Thoracic aorta (tissue), 2 donors: ENCODE results near the gene TRRAP. TPM values are rescaled to one million over a fixed set of nuclear protein-coding genes. Genes with fewer than 3 reads are reported as not detected.
"Not testable (repeated sequence)": the region's sequence is repeated elsewhere in the genome, so short reads cannot be mapped to it uniquely, and the experiment has no call there.

Source experiments
- ATAC-seq: fragments of 150-250 bp; one replicate; pipeline ENCODE4 v1.8.0; 2017; ENCODE audit warnings: low read depth; ENCODE audit not compliant: insufficient number of reproducible peaks, low FRiP score
- DNase-seq: peaks from one replicate; pipeline ENCODE4 v3.0.0-alpha.2; 2020; ENCODE audit warnings: low spot score
- H3K27ac ChIP-seq, 2 donors: fragments of 200-600 bp; sonication (generic); 1 replicate in 1 of 2; 2 replicates in 1 of 2; pipeline ENCODE4 v1.5.1; 2016; ENCODE audit warnings: mild to moderate bottlenecking in 2 of 2, moderate library complexity in 2 of 2
- H3K27me3 ChIP-seq: fragments of 200-600 bp; sonication (generic); replicated peaks from 2 replicates; pipeline ENCODE4 v1.6.0; 2016; ENCODE audit warnings: mild to moderate bottlenecking; ENCODE audit not compliant: insufficient read depth
- H3K36me3 ChIP-seq: fragments of 200-600 bp; sonication (generic); one replicate; pipeline ENCODE4 v1.5.1; 2016
- H3K4me1 ChIP-seq, 2 donors: fragments of 200-600 bp; sonication (generic); 1 replicate in 1 of 2; 2 replicates in 1 of 2; pipeline versions ENCODE4 v1.5.1 to v1.6.0; 2016; ENCODE audit warnings: low read depth in 2 of 2, mild to moderate bottlenecking in 1 of 2; ENCODE audit not compliant: control insufficient read depth in 1 of 2
- H3K4me3 ChIP-seq: fragments of 200-600 bp; sonication (generic); 2 replicates; pipeline ENCODE4 v1.5.1; 2016; ENCODE audit warnings: mild to moderate bottlenecking
- H3K9me3 ChIP-seq: fragments of 200-600 bp; sonication (generic); 2 replicates; pipeline ENCODE4 v1.5.1; 2016
- CTCF ChIP-seq: fragments of 200-600 bp; sonication (generic); IDR thresholded peaks from one replicate; pipeline ENCODE4 v1.5.1; 2019; ENCODE audit warnings: antibody characterized with exemption
- total RNA-seq, 2 donors: library from RNA; depleted of rRNA; stranded (reverse); fragments of >200 nt; gene quantifications; one replicate each; pipeline versions ENCODE4 v1.1.0 to v1.2.3, GENCODE V29; 2016

TRRAP gene
- total RNA-seq, 2 donors from 2014 or later = 44.8 to 49.5 TPM

- Histone ChIP-seq H3K4me3 (peak overlapping the region; percentile 10), H3K36me3 (peaks cover 43% of the 10 kb centered on the region)
- ATAC-seq = peak; percentile 84
Measured at GRCh38 chr7:99040104-99040958, 162.0 kb downstream of the TRRAP start.

DNA sequence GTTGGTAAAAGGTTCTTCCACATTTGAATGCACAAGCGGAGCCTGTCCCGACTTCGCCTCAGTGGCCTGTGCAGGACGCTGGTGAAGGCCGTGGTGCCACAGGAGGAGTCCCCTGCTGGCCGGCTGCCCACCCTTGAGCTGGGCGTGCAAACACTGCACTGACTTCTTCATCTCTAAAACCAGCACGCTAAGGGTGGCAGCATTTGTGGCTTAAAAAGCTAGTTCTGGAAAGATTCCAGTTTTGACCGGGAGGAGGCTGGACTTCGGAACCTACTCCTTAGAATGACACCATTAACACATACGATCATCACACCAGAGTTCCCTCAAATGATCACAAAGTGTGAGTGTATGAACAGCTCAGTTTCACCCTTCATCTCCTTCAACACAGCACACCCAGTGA is 163.2 kb downstream of the TRRAP start:
- Histone ChIP-seq H3K4me1 (peaks cover 16 to 55% of the 10 kb centered on the region in 2 donors), H3K27ac (peak overlapping the region; percentile 68 to 77), H3K4me3 (no peak overlapping the region), H3K36me3 (peaks cover 41% of the 10 kb centered on the region), H3K27me3 (no peaks in the 10 kb centered on the region), H3K9me3 (no peaks in the 10 kb centered on the region)
- no peak for DNase-seq
- no peak for ATAC-seq
- TF ChIP-seq CTCF = no peak

More at GRCh38 chr7:99040104-99040958, 162.0 kb downstream of the TRRAP start:
- Histone ChIP-seq H3K9me3 (no peaks in the 10 kb centered on the region), H3K27ac (peak overlapping the region; percentile 68 to 77), H3K27me3 (no peaks in the 10 kb centered on the region), H3K4me1 (peaks cover 16 to 67% of the 10 kb centered on the region in 2 donors)
- peak; percentile 81 for TF ChIP-seq CTCF
- peak; percentile 43 for DNase-seq

GRCh38 chr7:99042957-99043356 is 164.6 kb downstream of the TRRAP start:
- Histone ChIP-seq H3K4me1 (peaks cover 16 to 41% of the 10 kb centered on the region in 2 donors), H3K27ac (peak overlapping the region; percentile 68 to 77)

GRCh38 chr7:99044858-99045257 is 166.5 kb downstream of the TRRAP start:
- peaks cover 36% of the 10 kb centered on the region for H3K36me3 ChIP-seq
- not testable (repeated sequence) for H3K4me3 ChIP-seq, H3K9me3 ChIP-seq, H3K27ac ChIP-seq, H3K27me3 ChIP-seq, DNase-seq, ATAC-seq
- H3K4me1 ChIP-seq = peaks cover 16 to 49% of the 10 kb centered on the region in 2 donors

More at GRCh38 chr7:99042957-99043356, 164.6 kb downstream of the TRRAP start:
- peaks cover 47% of the 10 kb centered on the region for H3K36me3 ChIP-seq
- TF ChIP-seq CTCF = no peak
- no peak overlapping the region for H3K4me3 ChIP-seq
- DNase-seq (no peak), ATAC-seq (no peak)
- H3K9me3 ChIP-seq = no peaks in the 10 kb centered on the region
- H3K27me3 ChIP-seq = no peaks in the 10 kb centered on the region

- not testable (repeated sequence) for DNase-seq, H3K27me3 ChIP-seq, H3K27ac ChIP-seq, H3K4me3 ChIP-seq, ATAC-seq, H3K9me3 ChIP-seq
- Histone ChIP-seq H3K4me1 (peaks cover 8 to 45% of the 10 kb centered on the region in 2 donors), H3K36me3 (peaks cover 41% of the 10 kb centered on the region)
Measured at GRCh38 chr7:99046262-99046661, 167.9 kb downstream of the TRRAP start.

- Histone ChIP-seq H3K4me1 (peaks cover 6 to 40% of the 10 kb centered on the region in 2 donors), H3K27me3 (no peaks in the 10 kb centered on the region), H3K4me3 (no peak overlapping the region), H3K9me3 (no peaks in the 10 kb centered on the region), H3K36me3 (peaks cover 46% of the 10 kb centered on the region), H3K27ac (peak overlapping the region; percentile 47 to 57)
- DNase-seq (no peak), ATAC-seq (no peak)
- TF ChIP-seq CTCF = no peak
Measured at GRCh38 chr7:99046722-99047121, 168.4 kb downstream of the TRRAP start.
